ENCODE results near the gene ZNF492.

ZNF492 gene

GRCh38 chr19:22619371-22619770 is 14.8 kb upstream of the ZNF492 start:
- Histone ChIP-seq H3K4me1 (ENCODE audit: control insufficient read depth, low read length) (no peaks in the 10 kb centered on the region), H3F3A (ENCODE audit: control insufficient read depth, insufficient read depth) (no peaks in the 10 kb centered on the region), H3K4me3 (ENCODE audit: low read length) (no peak overlapping the region), H3K27ac (ENCODE audit: low read depth, low read length) (no peak overlapping the region), H3K79me2 (ENCODE audit: control insufficient read depth, low read length) (no peaks in the 10 kb centered on the region), H3K9me2 (replicated peaks; ENCODE audit: control insufficient read depth, low read length) (no peaks in the 10 kb centered on the region), H4K20me1 (ENCODE audit: control insufficient read depth, insufficient read depth, low read depth, low read length) (no peaks in the 10 kb centered on the region), H3K27me3 (ENCODE audit: control insufficient read depth, low read length) (no peaks in the 10 kb centered on the region), H3K9me3 (ENCODE audit: control insufficient read depth, insufficient read depth, low read length) (peaks cover 24% of the 10 kb centered on the region; the same call in 1 of the 2 replicates), H3K4me2 (ENCODE audit: low read length) (no peak overlapping the region), H3K36me3 (ENCODE audit: control insufficient read depth, low read length) (no peaks in the 10 kb centered on the region)
- TF ChIP-seq EZH2phosphoT487 (IDR thresholded peaks at IDR 0.05; ENCODE audit: borderline replicate concordance, low read length), result no peak
- TF ChIP-seq, protein P1, sequence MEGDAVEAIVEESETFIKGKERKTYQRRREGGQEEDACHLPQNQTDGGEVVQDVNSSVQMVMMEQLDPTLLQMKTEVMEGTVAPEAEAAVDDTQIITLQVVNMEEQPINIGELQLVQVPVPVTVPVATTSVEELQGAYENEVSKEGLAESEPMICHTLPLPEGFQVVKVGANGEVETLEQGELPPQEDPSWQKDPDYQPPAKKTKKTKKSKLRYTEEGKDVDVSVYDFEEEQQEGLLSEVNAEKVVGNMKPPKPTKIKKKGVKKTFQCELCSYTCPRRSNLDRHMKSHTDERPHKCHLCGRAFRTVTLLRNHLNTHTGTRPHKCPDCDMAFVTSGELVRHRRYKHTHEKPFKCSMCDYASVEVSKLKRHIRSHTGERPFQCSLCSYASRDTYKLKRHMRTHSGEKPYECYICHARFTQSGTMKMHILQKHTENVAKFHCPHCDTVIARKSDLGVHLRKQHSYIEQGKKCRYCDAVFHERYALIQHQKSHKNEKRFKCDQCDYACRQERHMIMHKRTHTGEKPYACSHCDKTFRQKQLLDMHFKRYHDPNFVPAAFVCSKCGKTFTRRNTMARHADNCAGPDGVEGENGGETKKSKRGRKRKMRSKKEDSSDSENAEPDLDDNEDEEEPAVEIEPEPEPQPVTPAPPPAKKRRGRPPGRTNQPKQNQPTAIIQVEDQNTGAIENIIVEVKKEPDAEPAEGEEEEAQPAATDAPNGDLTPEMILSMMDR (IDR thresholded peaks at IDR 0.05; ENCODE audit: low read depth, low read length, poor library complexity, severe bottlenecking), result no peak

DNA sequence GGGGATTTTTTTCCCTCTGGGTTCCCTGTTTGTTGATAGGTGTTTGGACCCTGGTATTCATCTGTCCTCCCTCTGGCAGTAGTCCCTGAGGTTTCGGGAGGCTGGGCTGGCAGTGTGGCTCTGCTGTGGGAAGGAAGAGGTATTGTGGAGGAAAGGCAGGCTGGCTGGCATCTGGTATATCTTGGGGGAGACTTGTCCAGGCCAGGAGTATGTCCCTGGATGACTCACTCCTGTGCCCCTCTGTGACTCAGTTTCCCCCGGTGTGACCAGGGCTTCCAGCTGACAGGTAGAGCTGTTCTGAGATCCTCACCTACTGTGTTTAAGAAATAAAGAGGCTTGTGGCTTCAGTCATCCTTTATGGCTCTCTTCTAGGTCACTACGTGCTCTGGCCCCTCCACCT is 14.2 kb upstream of the ZNF492 start:
- Histone ChIP-seq H3F3A (ENCODE audit: control insufficient read depth, insufficient read depth) (no peaks in the 10 kb centered on the region), H4K20me1 (ENCODE audit: control insufficient read depth, insufficient read depth, low read depth, low read length) (no peaks in the 10 kb centered on the region), H3K9me2 (replicated peaks; ENCODE audit: control insufficient read depth, low read length) (no peaks in the 10 kb centered on the region), H3K27me3 (ENCODE audit: control insufficient read depth, low read length) (no peaks in the 10 kb centered on the region), H3K36me3 (ENCODE audit: control insufficient read depth, low read length) (no peaks in the 10 kb centered on the region), H3K4me1 (ENCODE audit: control insufficient read depth, low read length) (no peaks in the 10 kb centered on the region), H3K4me2 (ENCODE audit: low read length) (no peak overlapping the region), H3K4me3 (ENCODE audit: low read length) (no peak overlapping the region), H3K27ac (ENCODE audit: low read depth, low read length) (no peak overlapping the region), H3K9me3 (ENCODE audit: control insufficient read depth, insufficient read depth, low read length) (peaks cover 27% of the 10 kb centered on the region; the same call in 1 of the 2 replicates), H3K79me2 (ENCODE audit: control insufficient read depth, low read length) (no peaks in the 10 kb centered on the region)
- TF ChIP-seq, protein P1 (IDR thresholded peaks at IDR 0.05; ENCODE audit: low read depth, low read length, poor library complexity, severe bottlenecking), result no peak
- no peak for TF ChIP-seq EZH2phosphoT487 (IDR thresholded peaks at IDR 0.05; ENCODE audit: borderline replicate concordance, low read length)

DNA sequence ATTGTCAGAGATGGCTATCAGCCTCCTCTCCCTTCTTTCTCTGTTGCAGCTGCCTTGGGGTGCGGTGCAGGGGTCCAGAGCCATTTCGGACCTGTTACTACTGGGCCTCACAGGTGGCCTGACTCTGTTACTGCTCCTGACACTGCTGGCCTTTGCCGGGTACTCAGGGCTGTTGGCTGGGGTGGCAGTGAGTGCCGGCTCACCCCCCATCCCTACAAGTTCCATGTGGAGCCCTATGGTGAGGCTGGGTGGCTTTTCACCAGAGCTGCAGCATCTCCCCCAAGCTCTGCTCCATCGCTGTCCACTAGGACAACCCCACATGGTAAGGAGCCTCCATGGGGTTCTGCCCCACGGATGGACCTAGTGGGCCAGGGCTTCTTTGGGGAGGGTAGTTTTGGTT is 13.7 kb upstream of the ZNF492 start:
- H3K9me3 ChIP-seq (ENCODE audit: control insufficient read depth, insufficient read depth, low read length), result peaks cover 27% of the 10 kb centered on the region; the same call in 1 of the 2 replicates
- H3F3A ChIP-seq (ENCODE audit: control insufficient read depth, insufficient read depth), result no peaks in the 10 kb centered on the region
- H3K4me2 ChIP-seq (ENCODE audit: low read length), result no peak overlapping the region
- no peaks in the 10 kb centered on the region for H3K9me2 ChIP-seq (replicated peaks; ENCODE audit: control insufficient read depth, low read length)
- H3K36me3 ChIP-seq (ENCODE audit: control insufficient read depth, low read length), result no peaks in the 10 kb centered on the region
- no peaks in the 10 kb centered on the region for H3K27me3 ChIP-seq (ENCODE audit: control insufficient read depth, low read length)
- TF ChIP-seq, protein P1 (IDR thresholded peaks at IDR 0.05; ENCODE audit: low read depth, low read length, poor library complexity, severe bottlenecking), result no peak
- no peak for TF ChIP-seq EZH2phosphoT487 (IDR thresholded peaks at IDR 0.05; ENCODE audit: borderline replicate concordance, low read length)
- no peaks in the 10 kb centered on the region for H3K79me2 ChIP-seq (ENCODE audit: control insufficient read depth, low read length)
- H4K20me1 ChIP-seq (ENCODE audit: control insufficient read depth, insufficient read depth, low read depth, low read length), result no peaks in the 10 kb centered on the region
- H3K4me1 ChIP-seq (ENCODE audit: control insufficient read depth, low read length), result no peaks in the 10 kb centered on the region
- H3K27ac ChIP-seq (ENCODE audit: low read depth, low read length), result no peak overlapping the region
- no peak overlapping the region for H3K4me3 ChIP-seq (ENCODE audit: low read length)

Data from DOHH2 (cell line).